Rectal smooth muscle tissue (tissue), 1 donor: ENCODE data around the gene FERMT3.
"Not testable (repeated sequence)": the region's sequence is repeated elsewhere in the genome, so short reads cannot be mapped to it uniquely, and the experiment has no call there.

Source experiments
- H3K27ac ChIP-seq: one replicate; pipeline ENCODE4 v1.7.0; 2013; ENCODE audit warnings: low read depth, low read length, inconsistent platforms
- H3K27me3 ChIP-seq: one replicate; pipeline ENCODE4 v1.7.0; 2013; ENCODE audit warnings: low read length; ENCODE audit not compliant: control insufficient read depth, insufficient read depth
- H3K36me3 ChIP-seq: one replicate; pipeline ENCODE4 v1.7.0; 2013; ENCODE audit warnings: low read length; ENCODE audit not compliant: control insufficient read depth, insufficient read depth
- H3K4me1 ChIP-seq: one replicate; pipeline ENCODE4 v1.7.0; 2013; ENCODE audit warnings: low read length; ENCODE audit not compliant: control insufficient read depth, insufficient read depth
- H3K4me3 ChIP-seq: one replicate; pipeline ENCODE4 v1.7.0; 2013; ENCODE audit warnings: low read length
- H3K9ac ChIP-seq: one replicate; pipeline ENCODE4 v1.7.0; 2013; ENCODE audit warnings: low read length

FERMT3 gene

GRCh38 chr11:64245401-64245796 lies 38.9 kb downstream of the FERMT3 start:
- H3K4me3 ChIP-seq: peak overlapping the region; percentile 68
- H3K9ac ChIP-seq: peak overlapping the region; percentile 58
- H3K36me3 ChIP-seq: peaks cover 3% of the 10 kb centered on the region
- H3K27me3 ChIP-seq: no peaks in the 10 kb centered on the region
- H3K4me1 ChIP-seq: peaks cover 8% of the 10 kb centered on the region
- H3K27ac ChIP-seq: peak overlapping the region; percentile 69

GRCh38 chr11:64245797-64246620 lies 39.5 kb downstream of the FERMT3 start:
- Histone ChIP-seq H3K36me3 (peaks cover 3% of the 10 kb centered on the region), H3K9ac (peak overlapping the region; percentile 58), H3K27ac (peak overlapping the region; percentile 69), H3K4me1 (peaks cover 5% of the 10 kb centered on the region), H3K27me3 (no peaks in the 10 kb centered on the region), H3K4me3 (peak overlapping the region; percentile 68)

GRCh38 chr11:64246621-64246870 lies 40.0 kb downstream of the FERMT3 start:
- not testable (repeated sequence) for H3K4me1 ChIP-seq, H3K9ac ChIP-seq, H3K27ac ChIP-seq, H3K36me3 ChIP-seq, H3K27me3 ChIP-seq
- peak overlapping the region; percentile 68 for H3K4me3 ChIP-seq

GRCh38 chr11:64246871-64247728 lies 40.6 kb downstream of the FERMT3 start, which contains the start of gene PPP1R14B:
Gene PPP1R14B, minus strand, starts transcription at chr11:64246943. Its CDS starts 270 bp downstream, at chr11:64246673.
- Histone ChIP-seq H3K9ac (peak within 1 kb of the TSS; percentile 70), H3K36me3 (peaks cover 3% of the 10 kb centered on the region), H3K4me1 (peaks cover 7% of the 10 kb centered on the region), H3K4me3 (peak within 1 kb of the TSS; percentile 96), H3K27me3 (no peaks in the 10 kb centered on the region), H3K27ac (peak within 1 kb of the TSS; percentile 93)

DNA sequence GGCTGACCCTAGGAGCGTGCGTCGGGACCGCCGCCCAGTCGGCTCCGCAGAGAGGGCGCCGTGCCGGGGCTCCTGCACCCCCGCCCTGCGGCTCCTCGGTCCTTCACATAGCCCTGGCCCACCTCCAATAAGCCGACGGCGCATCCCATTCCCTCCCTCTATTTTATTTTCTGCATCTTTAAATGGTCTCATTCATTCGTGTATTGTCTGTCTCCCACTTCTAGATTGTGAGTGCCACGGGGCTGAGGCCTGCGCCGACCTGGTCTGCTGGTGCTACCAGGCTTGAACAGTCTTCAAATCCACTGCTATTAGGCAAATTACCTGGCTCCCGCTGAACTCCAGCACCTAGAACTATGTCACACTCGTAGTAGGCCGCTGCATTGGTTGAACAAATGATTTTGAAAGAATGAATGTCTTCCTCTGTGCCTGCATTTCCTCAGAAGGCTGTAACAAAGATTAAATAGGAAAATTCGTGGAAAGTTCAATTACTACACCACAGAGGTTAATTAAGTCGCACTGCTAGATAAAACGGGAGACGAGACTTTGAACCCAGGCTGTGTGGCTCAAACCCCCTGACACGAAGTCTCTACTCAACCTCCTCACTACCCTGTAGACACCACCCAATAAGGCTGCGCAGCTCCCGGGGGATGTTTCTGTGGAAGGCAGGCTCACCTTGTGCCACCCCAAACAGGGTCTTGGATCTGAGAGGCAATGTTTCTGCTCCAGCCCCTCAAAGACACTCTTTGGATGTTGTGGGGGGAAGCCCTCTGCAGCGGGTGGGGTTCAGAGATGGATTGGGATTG lies 41.4 kb downstream of the FERMT3 start:
- no peak overlapping the region for H3K9ac ChIP-seq
- peak overlapping the region; percentile 96 for H3K4me3 ChIP-seq
- peak overlapping the region; percentile 93 for H3K27ac ChIP-seq
- H3K27me3 ChIP-seq: no peaks in the 10 kb centered on the region
- H3K36me3 ChIP-seq: peaks cover 3% of the 10 kb centered on the region
- peaks cover 9% of the 10 kb centered on the region for H3K4me1 ChIP-seq

GRCh38 chr11:64248578-64248977 lies 42.1 kb downstream of the FERMT3 start:
- H3K4me3 ChIP-seq: no peak overlapping the region
- peaks cover 1% of the 10 kb centered on the region for H3K36me3 ChIP-seq
- peaks cover 9% of the 10 kb centered on the region for H3K4me1 ChIP-seq
- H3K9ac ChIP-seq: no peak overlapping the region
- H3K27me3 ChIP-seq: no peaks in the 10 kb centered on the region
- no peak overlapping the region for H3K27ac ChIP-seq

GRCh38 chr11:64249038-64249437 lies 42.5 kb downstream of the FERMT3 start:
- Histone ChIP-seq H3K4me3 (no peak overlapping the region), H3K27ac (no peak overlapping the region), H3K9ac (no peak overlapping the region), H3K27me3 (no peaks in the 10 kb centered on the region), H3K4me1 (peaks cover 9% of the 10 kb centered on the region), H3K36me3 (no peaks in the 10 kb centered on the region)

DNA sequence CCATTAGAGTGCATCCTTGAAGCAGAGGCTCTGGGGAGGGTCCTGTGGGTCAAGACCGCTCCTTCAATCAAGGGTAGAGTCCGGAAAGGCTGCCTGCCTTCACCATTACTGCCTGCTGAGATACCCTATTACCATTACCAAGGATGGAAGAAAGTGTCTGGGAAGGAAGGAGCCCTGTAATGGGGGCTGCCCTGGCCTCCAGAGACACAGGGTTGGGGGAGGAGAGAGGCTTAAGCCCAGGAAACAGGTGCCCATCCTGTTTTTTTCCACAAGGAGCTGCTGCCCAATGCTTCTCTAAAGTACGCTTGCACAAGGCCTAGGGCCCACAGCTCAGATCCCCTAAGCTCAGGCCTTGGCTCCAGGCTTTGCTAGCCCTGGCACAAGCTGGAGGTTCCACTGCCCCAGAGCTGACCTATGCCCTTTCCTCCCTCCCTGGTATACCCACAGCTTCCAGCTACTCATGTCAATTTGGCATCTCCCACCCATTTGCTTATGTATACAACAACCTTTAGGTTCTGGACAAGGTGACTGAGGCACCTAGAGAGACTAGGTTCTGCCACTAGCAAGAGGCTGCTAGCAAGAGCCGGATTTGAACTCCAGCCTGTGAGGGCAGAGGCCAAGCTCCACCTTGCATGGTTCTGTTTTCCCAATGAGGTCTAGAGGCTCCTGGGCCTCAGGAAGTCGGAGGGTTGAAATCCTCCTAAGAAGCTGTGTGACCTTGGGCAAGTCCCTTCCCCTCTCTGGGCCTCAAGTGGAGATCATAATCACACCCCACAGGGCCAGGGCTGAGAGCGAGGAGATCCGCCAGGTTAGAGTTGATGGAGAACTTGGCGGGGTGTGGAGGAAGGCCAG lies 43.3 kb downstream of the FERMT3 start:
- Histone ChIP-seq H3K36me3 (no peaks in the 10 kb centered on the region), H3K9ac (no peak overlapping the region), H3K27ac (no peak overlapping the region), H3K4me3 (no peak overlapping the region), H3K27me3 (no peaks in the 10 kb centered on the region), H3K4me1 (peaks cover 9% of the 10 kb centered on the region)

- no peaks in the 10 kb centered on the region for H3K36me3 ChIP-seq
- H3K4me1 ChIP-seq: peaks cover 9% of the 10 kb centered on the region
- H3K27me3 ChIP-seq: no peaks in the 10 kb centered on the region
- no peak overlapping the region for H3K27ac ChIP-seq
- peak overlapping the region; percentile 70 for H3K4me3 ChIP-seq
- peak overlapping the region; percentile 16 for H3K9ac ChIP-seq
Observed at GRCh38 chr11:64250415-64251015, 44.0 kb downstream of the FERMT3 start.

GRCh38 chr11:64251016-64251752 lies 44.7 kb downstream of the FERMT3 start, which contains the start of gene PLCB3:
Gene PLCB3, plus strand, starts transcription at chr11:64251530. Its CDS starts 120 bp downstream, at chr11:64251650.
- H3K27me3 ChIP-seq: no peaks in the 10 kb centered on the region
- H3K9ac ChIP-seq: peak within 1 kb of the TSS; percentile 64
- H3K27ac ChIP-seq: no peak within 1 kb of the TSS
- H3K4me3 ChIP-seq: peak within 1 kb of the TSS; percentile 80
- peaks cover 9% of the 10 kb centered on the region for H3K4me1 ChIP-seq
- peaks cover 2% of the 10 kb centered on the region for H3K36me3 ChIP-seq

DNA sequence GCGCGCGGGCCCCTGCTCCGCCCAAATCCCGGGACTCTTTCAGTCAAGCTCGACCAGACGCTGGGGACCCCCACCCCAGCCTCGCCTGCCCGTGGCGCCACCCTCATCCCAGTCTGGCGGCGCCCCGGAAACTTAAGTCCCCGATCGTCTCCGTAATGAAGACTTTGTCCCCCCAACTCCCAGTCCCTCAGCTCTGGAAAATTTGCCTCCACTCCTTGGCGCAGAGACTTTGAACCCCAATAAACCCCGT lies 45.2 kb downstream of the FERMT3 start:
- H3K27me3 ChIP-seq: no peaks in the 10 kb centered on the region
- H3K27ac ChIP-seq: no peak overlapping the region
- peaks cover 9% of the 10 kb centered on the region for H3K4me1 ChIP-seq
- H3K9ac ChIP-seq: peak overlapping the region; percentile 64
- H3K4me3 ChIP-seq: peak overlapping the region; percentile 80
- H3K36me3 ChIP-seq: peaks cover 7% of the 10 kb centered on the region
